ENCODE results near the gene MAPRE2.

GRCh38 chr18:35038029-35038428 lies 3.2 kb upstream of the MAPRE2 start:
- no peak for TF ChIP-seq MLX (CRISPR knock-in tag; IDR thresholded peaks at IDR 0.05)
- no peak for TF ChIP-seq EP300 (IDR thresholded peaks at IDR 0.05; ENCODE audit: low read depth in 2 of 2, low read length in 2 of 2)
- no peak for TF ChIP-seq EP300 (CRISPR knock-in tag; IDR thresholded peaks at IDR 0.05; ENCODE audit: borderline replicate concordance)
- no peak for TF ChIP-seq SMYD3 (CRISPR knock-in tag; IDR thresholded peaks at IDR 0.05)
- TF ChIP-seq GTF3A (CRISPR knock-in tag; conservative IDR thresholded peaks at IDR 0.05), result no peak
- no peak for TF ChIP-seq PHF5A (CRISPR knock-in tag; IDR thresholded peaks at IDR 0.05; ENCODE audit: low read depth, unreplicated experiment)

Measured in HepG2 (cell line).